K562 (cell line): ENCODE measurements around the gene MARK3. TPM values are rescaled to one million over a fixed set of nuclear protein-coding genes. Genes with fewer than 3 reads are reported as not detected.

ENCODE experiments used
- CSDE1 ChIP-seq, 2 experiments: fragments of 450-650 bp; IDR thresholded peaks; 2 replicates each; pipeline ENCODE4 v1.6.1; 2016; ENCODE audit warnings: mild to moderate bottlenecking in 1 of 2
- CTCFL ChIP-seq: IDR thresholded peaks from 2 replicates; pipeline ENCODE4 v1.6.1; 2011; ENCODE audit warnings: borderline replicate concordance, low read depth, mild to moderate bottlenecking, moderate library complexity, low read length; ENCODE audit not compliant: insufficient read depth, poor library complexity, severe bottlenecking
- GABPB2 ChIP-seq: fragments of 250-450 bp; sonication (Bioruptor Pico); conservative IDR thresholded peaks from 2 replicates; pipeline ENCODE4 v1.5.1; 2021; ENCODE audit warnings: mild to moderate bottlenecking
- HMGN3 ChIP-seq: IDR thresholded peaks from 2 replicates; pipeline ENCODE4 v1.6.1; 2011; ENCODE audit warnings: borderline replicate concordance, low read depth, mild to moderate bottlenecking, mixed read lengths, low read length; ENCODE audit not compliant: insufficient read length; ENCODE audit errors: extremely low read depth
- MCM2 ChIP-seq: fragments of 450-650 bp; IDR thresholded peaks from 2 replicates; pipeline ENCODE4 v1.6.1; 2017; ENCODE audit warnings: low read depth, mild to moderate bottlenecking
- SIN3B ChIP-seq: fragments of 450-650 bp; IDR thresholded peaks from 2 replicates; pipeline ENCODE4 v1.6.1; 2017; ENCODE audit warnings: low read depth, mild to moderate bottlenecking, moderate library complexity
- SMARCE1 ChIP-seq: fragments of 450-650 bp; IDR thresholded peaks from 2 replicates; pipeline ENCODE4 v1.7.1; 2016; ENCODE audit warnings: mild to moderate bottlenecking
- SRSF9 ChIP-seq: fragments of 200-400 bp; formaldehyde crosslinking; IDR thresholded peaks from 2 replicates; pipeline ENCODE4 v1.6.1; 2017; ENCODE audit warnings: low read depth, low read length, borderline replicate concordance
- ZBTB40 ChIP-seq, 2 experiments: fragments of 450-650 bp in 1 of 2; sonication (generic) in 1 of 2; formaldehyde crosslinking in 1 of 2; IDR thresholded peaks; 2 replicates each; pipeline versions ENCODE4 v1.7.1 to v1.9.0; 2016 to 2022; ENCODE audit warnings: inconsistent platforms in 1 of 2, mild to moderate bottlenecking in 1 of 2, missing genetic modification reagents in 1 of 2
- ZNF146 ChIP-seq: IDR thresholded peaks from one replicate; pipeline ENCODE4 v1.6.1; 2018; ENCODE audit warnings: missing compliant biosample characterization; ENCODE audit not compliant: unreplicated experiment
- ZNF277 ChIP-seq: fragments of 250-450 bp; sonication (Bioruptor Pico); IDR thresholded peaks from 2 replicates; pipeline ENCODE4 v1.8.0; 2022; ENCODE audit warnings: inconsistent platforms, mild to moderate bottlenecking, moderate library complexity, borderline replicate concordance
- ZNF699 ChIP-seq: fragments of 250-450 bp; sonication (Bioruptor Pico); IDR thresholded peaks from 2 replicates; pipeline ENCODE4 v1.8.0; 2021; ENCODE audit warnings: mild to moderate bottlenecking, moderate library complexity; ENCODE audit not compliant: insufficient replicate concordance
- ZNF830 ChIP-seq: fragments of 250-450 bp; sonication (Bioruptor Pico); IDR thresholded peaks from 2 replicates; pipeline ENCODE4 v1.5.0; 2021; ENCODE audit warnings: mild to moderate bottlenecking
- polyA plus RNA-seq, 8 experiments: library from polyadenylated mRNA; depleted of rRNA in 4 of 8; stranded (reverse) in 5 of 8; unstranded in 3 of 8; fragments of >200 nt; fragmentation: Nextera tagmentation in 2 of 8; fragmentation: Illumina TruSeq in 1 of 8; extraction: Ambion mirVana in 2 of 8; extraction: Trizol in 1 of 8; gene quantifications; 2 replicates each; pipeline versions ENCODE4 v1.2.1 to v1.2.3, GENCODE V29; 2011 to 2014; ENCODE audit warnings: inconsistent platforms in 1 of 8, missing spikeins in 1 of 8
- total RNA-seq, 7 experiments: library from RNA; depleted of rRNA in 6 of 7; stranded (reverse); fragments of >200 nt in 6 of 7; fragmentation: Illumina TruSeq in 2 of 7; extraction: Trizol in 2 of 7; gene quantifications; 2 replicates each; pipeline versions ENCODE4 v1.2.1 to v1.2.3, GENCODE V29; 2011 to 2021; ENCODE audit warnings: low replicate concordance in 1 of 7

The MARK3 gene
- total and polyA plus RNA-seq, 9 of the 15 experiments (the other 6 are each of a cell fraction or from before 2014, with no cell fraction given) = 10.1 to 68.7 (median 56.3) TPM

GRCh38 chr14:103385152-103385928 lies at the start of gene MARK3 (continued):
- TF ChIP-seq ZNF277 (CRISPR knock-in tag) (no peak), MCM2 (no peak), SMARCE1 (no peak; the same call in 1 of the 2 replicates), CSDE1 (IDR thresholded peaks at IDR 0.05) (peak in 1 of 2 experiments; percentile 81; a peak in 2 of 4 replicates), CTCFL (no peak), ZNF146 (CRISPR knock-in tag) (no peak), ZBTB40 (IDR thresholded peaks at IDR 0.05) (peak; percentile 92), ZBTB40 (CRISPR knock-in tag; IDR thresholded peaks at IDR 0.05) (no peak), SIN3B (peak; percentile 57; the same call in 1 of the 2 replicates), SRSF9 (no peak), HMGN3 (peak; percentile 66), ZNF830 (CRISPR knock-in tag) (no peak), GABPB2 (CRISPR knock-in tag) (no peak), ZNF699 (CRISPR knock-in tag) (no peak)
